Activated naive CD8-positive, alpha-beta T cell treated with anti-CD3 and anti-CD28 coated beads, Interleukin-2, amount 50 U/mL, for 24 hours (primary cell): ENCODE measurements around the gene KLHDC7B.

Experiments used
- ATAC-seq: fragments of 150-1000 bp; cut with Tn5 transposase; one replicate; pipeline ENCODE4 v1.10.0; 2021
- DNase-seq: peaks from one replicate; pipeline ENCODE4 v3.0.0; 2021
- H3K27ac Mint-ChIP-seq: one replicate; pipeline ENCODE4 v1.8.0; 2021; ENCODE audit warnings: mild to moderate bottlenecking, mixed read lengths
- H3K27me3 Mint-ChIP-seq: one replicate; pipeline ENCODE4 v1.8.0; 2021; ENCODE audit warnings: mixed read lengths
- H3K36me3 Mint-ChIP-seq: one replicate; pipeline ENCODE4 v1.8.0; 2021; ENCODE audit warnings: low read depth, mixed read lengths
- H3K4me1 Mint-ChIP-seq: one replicate; pipeline ENCODE4 v1.8.0; 2021; ENCODE audit warnings: mixed read lengths
- H3K4me3 Mint-ChIP-seq: one replicate; pipeline ENCODE4 v1.8.0; 2021; ENCODE audit warnings: mild to moderate bottlenecking, moderate library complexity, mixed read lengths
- H3K9me3 Mint-ChIP-seq: one replicate; pipeline ENCODE4 v1.8.0; 2021; ENCODE audit warnings: mixed read lengths

KLHDC7B gene

DNA sequence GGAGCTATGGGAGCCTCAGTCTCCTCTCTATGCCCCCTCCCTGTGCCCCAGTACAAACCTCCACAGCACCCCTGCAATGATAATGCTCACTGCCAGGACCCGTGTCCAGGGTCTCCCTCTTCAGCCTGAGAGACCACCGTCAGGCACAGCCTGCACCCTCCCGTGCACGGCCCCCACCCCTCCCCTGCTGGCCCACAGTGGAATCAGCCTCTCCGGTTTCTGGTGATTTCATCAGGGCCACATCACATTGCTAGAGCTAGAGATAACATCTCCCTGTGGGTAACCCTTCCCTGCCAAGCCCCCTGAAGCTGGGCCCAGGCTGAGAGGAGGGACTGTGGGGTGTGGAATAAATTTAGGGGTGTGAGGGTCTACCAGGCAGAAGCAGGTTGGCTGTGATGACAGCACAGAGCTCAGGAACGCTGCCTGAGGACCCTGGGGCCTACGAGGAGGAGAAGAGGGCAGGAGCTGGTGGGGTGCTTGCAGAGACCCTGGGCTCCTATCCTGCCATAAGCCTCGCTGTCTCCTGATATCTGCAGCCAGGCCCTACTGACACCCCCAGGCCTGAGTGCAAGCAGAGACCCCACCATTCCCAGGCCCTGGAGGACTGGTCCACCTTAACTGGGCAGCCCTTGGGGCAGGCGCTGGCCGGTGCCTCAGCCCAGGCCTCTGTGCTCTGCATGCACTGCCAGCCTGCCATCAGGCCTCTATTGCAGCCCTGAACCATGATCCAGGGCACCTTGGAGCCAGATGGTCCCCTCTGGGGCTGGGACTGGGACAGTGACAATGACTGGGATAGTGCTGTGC lies at the start of gene KLHDC7B:
KLHDC7B (plus strand) TSS at position 378 of the 804 bp plus-strand sequence; CDS start at position 723, 345 bp downstream.
- DNase-seq (no peak), ATAC-seq (peak; percentile 15)
- peak within 1 kb of the TSS; percentile 55 for H3K4me3 Mint-ChIP-seq
- H3K27me3 Mint-ChIP-seq, result no peaks in the 10 kb centered on the region
- H3K9me3 Mint-ChIP-seq, result peaks cover 6% of the 10 kb centered on the region
- peak within 1 kb of the TSS; percentile 73 for H3K27ac Mint-ChIP-seq
- H3K4me1 Mint-ChIP-seq, result peaks cover 61% of the 10 kb centered on the region
- H3K36me3 Mint-ChIP-seq, result peaks cover 8% of the 10 kb centered on the region

DNA sequence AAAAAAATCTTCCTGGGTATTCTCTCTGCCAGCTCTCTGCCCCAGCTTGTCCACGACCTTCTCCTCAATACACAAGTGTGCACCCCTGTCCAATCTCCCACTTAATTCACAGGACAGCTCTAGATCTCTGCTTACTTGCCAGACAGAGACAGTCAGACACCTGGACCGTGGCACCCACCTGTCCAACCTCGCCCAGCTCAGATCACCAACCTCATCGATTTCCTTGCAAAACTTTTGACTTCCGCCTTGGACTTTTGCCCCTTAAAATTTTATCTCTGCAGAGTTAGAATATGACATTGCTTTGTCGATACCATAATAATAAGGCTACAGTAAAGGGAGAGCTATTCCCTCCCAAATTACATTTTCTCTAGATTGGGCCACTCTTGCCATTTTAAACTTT lies 48.6 kb upstream of the KLHDC7B start:
- Mint-ChIP-seq H3K4me3 (no peak overlapping the region), H3K4me1 (no peaks in the 10 kb centered on the region), H3K36me3 (no peaks in the 10 kb centered on the region), H3K27ac (no peak overlapping the region), H3K27me3 (no peaks in the 10 kb centered on the region), H3K9me3 (no peaks in the 10 kb centered on the region)
- DNase-seq (no peak), ATAC-seq (no peak)

DNA sequence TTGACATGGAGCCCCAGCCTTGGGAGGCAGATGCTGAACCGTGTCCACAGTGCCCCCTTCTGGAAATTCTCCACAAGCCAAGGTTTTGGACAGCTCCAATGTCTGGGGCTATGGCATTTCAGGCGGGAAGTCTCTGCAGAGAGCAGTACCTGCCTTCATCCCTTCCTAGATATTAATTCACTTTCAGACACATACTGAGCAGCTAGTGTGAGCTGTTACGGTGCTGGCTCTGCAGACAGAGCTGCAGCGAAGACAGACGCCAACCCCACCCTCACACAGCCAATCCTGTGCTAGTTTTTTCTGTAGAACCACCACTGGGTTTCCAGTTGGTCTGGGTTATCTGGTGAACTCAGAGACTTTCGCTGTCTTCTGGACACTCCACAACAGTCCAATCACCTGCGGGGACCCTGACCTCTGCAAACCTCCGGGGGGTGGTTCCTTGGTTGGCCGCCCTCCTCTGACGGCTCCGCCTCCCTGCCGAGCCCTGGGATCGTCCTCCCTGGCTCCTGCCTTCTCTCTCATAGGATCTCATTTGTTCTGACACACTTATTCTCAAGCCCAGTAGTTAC lies 47.3 kb upstream of the KLHDC7B start:
- no peaks in the 10 kb centered on the region for H3K4me1 Mint-ChIP-seq
- no peaks in the 10 kb centered on the region for H3K27me3 Mint-ChIP-seq
- H3K36me3 Mint-ChIP-seq, result no peaks in the 10 kb centered on the region
- ATAC-seq (peak; percentile 90), DNase-seq (peak; percentile 72)
- H3K4me3 Mint-ChIP-seq, result no peak overlapping the region
- no peak overlapping the region for H3K27ac Mint-ChIP-seq
- no peaks in the 10 kb centered on the region for H3K9me3 Mint-ChIP-seq

DNA sequence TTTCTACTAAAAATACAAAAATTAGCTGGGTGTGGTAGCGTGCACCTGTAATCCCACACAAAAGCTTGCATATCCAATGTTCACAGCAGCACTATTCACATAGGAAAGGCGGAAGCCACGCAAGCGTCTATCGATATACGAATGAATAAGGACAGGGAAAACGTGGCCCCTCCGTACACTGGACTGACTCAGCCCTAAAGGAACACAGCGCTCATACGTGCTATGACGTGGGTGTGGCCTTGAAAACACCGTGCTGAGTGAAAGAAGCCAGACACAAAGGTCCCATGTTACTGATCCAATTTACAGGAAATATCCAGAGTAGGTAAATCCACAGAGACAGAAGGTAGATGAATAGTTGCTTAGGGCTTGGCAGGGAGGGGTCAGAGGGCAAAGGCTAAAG lies 45.2 kb upstream of the KLHDC7B start:
- Mint-ChIP-seq H3K27ac (no peak overlapping the region), H3K4me3 (no peak overlapping the region), H3K36me3 (no peaks in the 10 kb centered on the region), H3K4me1 (no peaks in the 10 kb centered on the region), H3K9me3 (no peaks in the 10 kb centered on the region), H3K27me3 (no peaks in the 10 kb centered on the region)
- DNase-seq, result no peak
- ATAC-seq, result no peak

DNA sequence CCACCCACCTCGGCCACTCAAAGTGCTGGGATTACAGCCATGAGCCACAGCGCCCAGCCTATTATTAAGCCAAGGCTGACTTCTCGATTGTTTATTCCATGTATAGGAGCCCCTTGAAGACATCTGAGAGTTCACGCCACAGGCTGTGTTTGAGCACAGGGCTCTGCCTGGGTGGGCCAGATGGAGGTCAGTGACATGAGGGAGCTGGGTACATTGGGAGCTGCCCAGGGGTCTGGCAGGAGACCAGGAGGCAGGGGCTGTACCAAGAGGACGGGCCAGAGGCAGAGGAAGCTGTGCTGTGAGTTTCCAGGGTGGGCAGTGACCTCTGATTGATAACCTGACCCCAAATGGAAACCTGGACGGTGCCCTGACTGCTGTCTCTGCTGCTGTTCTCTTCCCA lies 43.6 kb upstream of the KLHDC7B start:
- no peak for ATAC-seq
- H3K9me3 Mint-ChIP-seq, result no peaks in the 10 kb centered on the region
- H3K27me3 Mint-ChIP-seq, result no peaks in the 10 kb centered on the region
- H3K4me1 Mint-ChIP-seq, result peaks cover 2% of the 10 kb centered on the region
- H3K4me3 Mint-ChIP-seq, result no peak overlapping the region
- H3K27ac Mint-ChIP-seq, result no peak overlapping the region
- no peaks in the 10 kb centered on the region for H3K36me3 Mint-ChIP-seq
- DNase-seq, result no peak

DNA sequence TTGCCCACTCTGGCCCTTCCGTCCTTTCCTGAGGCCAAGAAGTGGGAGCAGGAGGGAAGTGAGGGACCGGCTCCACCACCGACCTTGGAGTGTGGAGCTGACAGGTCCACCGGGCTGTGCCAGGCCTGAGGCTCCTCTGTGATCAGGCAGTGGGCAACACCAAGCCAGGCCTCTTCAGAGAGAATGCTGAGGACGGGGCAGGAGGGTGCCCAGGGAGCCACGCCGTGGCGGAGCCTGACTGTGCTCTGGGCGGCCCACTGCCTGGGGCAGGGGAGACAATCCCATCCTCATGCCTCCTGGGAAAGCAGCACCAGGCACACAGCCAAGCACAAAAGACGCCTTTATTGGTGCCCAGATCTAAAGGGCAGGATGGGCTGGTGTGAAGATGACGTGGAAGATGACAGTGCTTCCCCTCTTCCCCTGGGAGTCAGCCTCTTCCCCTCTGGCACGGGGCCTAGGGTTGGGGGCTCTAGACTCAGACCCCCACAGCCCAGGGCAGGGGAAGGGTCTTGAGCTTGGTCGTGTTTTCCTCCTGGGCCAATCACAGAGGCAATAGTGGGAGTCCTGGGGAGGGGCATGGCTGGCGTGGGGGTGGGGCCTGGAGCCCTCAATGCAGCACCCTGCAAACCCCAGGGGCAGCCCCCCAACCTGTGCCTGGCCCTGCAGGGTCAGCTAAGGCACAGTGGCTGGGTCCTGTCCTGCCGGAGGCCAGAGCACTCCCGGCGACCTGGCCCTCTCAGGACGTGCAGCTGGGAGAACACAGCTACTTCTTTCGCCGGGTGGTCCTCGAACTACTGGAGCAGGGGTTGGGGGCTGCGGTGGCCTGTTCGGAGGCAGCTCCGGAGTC lies 42.8 kb upstream of the KLHDC7B start:
- no peak overlapping the region for H3K27ac Mint-ChIP-seq
- no peaks in the 10 kb centered on the region for H3K27me3 Mint-ChIP-seq
- DNase-seq (no peak), ATAC-seq (no peak)
- no peaks in the 10 kb centered on the region for H3K9me3 Mint-ChIP-seq
- no peaks in the 10 kb centered on the region for H3K36me3 Mint-ChIP-seq
- peaks cover 2% of the 10 kb centered on the region for H3K4me1 Mint-ChIP-seq
- H3K4me3 Mint-ChIP-seq, result no peak overlapping the region

DNA sequence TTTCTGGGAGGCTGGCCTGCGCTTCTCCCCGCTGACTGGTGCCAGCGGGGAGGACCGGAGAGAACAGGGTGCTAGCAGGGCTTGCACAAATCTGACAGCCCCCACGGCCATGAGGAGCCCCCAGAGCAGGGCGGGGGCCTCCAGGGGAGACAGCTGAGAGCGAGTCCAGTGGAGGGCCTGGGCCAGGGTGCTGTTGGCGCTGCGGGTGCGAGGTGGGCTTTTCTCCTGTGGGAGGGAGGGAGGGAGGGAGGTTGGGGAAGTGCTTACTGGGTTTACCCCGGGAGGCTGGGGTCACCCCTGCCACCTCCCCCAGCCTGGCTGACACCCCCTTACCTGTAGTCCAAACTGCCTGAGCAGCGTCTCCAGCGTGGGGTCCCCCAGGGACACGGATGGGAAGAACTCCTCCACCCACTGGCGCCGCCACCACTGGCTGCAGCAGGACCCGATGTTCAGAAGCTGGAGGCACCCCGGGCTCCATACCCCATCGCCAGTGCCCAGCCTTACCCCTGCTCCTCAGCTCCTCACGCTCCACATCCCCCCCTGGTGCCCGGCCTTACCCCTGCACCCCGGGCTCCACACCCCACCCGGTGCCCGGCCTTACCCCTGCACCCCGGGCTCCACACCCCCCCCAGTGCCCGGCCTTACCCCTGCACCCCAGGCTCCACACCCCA lies 42.1 kb upstream of the KLHDC7B start:
- Mint-ChIP-seq H3K36me3 (no peaks in the 10 kb centered on the region), H3K9me3 (no peaks in the 10 kb centered on the region), H3K27me3 (no peaks in the 10 kb centered on the region), H3K4me3 (no peak overlapping the region), H3K4me1 (peaks cover 2% of the 10 kb centered on the region), H3K27ac (no peak overlapping the region)
- DNase-seq (peak; percentile 48), ATAC-seq (no peak)

DNA sequence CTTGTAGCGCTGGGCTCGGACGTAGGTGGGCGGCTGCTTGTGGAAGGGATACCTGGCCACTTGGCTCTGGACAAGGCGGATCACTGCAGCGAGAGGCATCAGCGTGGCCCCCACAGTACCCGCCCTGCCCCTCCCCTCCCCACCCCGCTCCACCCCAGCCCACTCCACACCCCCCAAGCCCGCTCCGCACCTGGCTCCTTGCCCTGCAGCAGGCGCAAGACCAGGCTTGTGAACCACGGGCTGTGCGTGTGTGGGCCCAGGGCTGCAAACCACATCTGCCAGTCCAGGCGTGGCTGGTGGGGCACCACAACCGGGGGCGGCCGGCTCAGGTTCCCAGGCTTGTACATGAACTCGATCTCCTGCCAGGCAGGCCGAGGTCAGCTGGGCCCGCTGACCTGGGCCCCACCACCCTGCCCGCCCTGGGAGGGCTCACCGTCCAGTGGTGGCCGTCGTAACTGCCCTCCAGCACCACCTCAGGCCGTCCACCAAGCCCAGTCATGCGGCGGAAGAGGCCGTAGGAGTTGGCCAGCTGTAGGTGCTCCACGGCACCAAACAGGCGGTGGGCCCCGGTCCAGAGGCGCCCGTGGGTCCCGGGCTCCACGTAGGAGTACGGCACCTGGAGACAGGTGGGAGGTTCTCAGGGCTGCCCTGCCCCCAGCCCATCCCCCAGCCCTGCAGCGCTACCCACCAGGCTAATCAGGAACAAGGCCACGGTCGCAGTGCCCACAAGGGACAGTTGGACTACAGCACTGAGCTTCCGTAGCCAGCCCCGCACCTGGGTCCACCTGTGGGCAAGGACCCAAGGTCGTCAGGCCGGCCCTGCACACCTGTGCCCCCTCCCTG lies 41.1 kb upstream of the KLHDC7B start:
- Mint-ChIP-seq H3K4me3 (no peak overlapping the region), H3K36me3 (peaks cover 6% of the 10 kb centered on the region), H3K4me1 (peaks cover 12% of the 10 kb centered on the region), H3K27me3 (no peaks in the 10 kb centered on the region), H3K27ac (no peak overlapping the region), H3K9me3 (no peaks in the 10 kb centered on the region)
- DNase-seq, result no peak
- no peak for ATAC-seq

DNA sequence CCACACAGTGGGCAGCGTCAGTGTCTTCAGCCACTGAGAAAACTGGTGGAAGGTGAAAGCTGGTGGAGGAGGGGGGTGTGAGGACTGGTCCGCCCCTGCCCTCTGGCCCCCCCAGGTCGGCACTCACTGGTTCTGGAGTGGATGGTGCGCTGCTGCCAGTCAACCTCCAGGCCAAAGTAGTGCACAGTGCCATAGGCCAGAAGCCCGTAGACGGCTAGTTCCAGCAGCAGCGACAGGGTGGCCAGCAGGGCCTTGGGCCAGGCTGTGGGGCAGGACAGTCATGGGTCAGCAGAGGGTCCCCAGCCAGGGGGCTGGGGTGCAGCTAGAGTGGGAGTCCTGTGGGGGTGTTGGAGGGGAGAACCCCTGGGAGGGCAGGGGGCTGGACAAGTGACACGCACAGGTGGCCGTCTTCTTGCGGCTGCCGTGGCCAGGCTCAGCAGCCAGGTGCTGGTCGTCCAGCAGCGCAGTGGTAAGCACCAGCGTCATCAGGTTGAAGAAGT lies 40.4 kb upstream of the KLHDC7B start:
- Mint-ChIP-seq H3K27ac (no peak overlapping the region), H3K9me3 (no peaks in the 10 kb centered on the region)
- ATAC-seq, result no peak

DNA sequence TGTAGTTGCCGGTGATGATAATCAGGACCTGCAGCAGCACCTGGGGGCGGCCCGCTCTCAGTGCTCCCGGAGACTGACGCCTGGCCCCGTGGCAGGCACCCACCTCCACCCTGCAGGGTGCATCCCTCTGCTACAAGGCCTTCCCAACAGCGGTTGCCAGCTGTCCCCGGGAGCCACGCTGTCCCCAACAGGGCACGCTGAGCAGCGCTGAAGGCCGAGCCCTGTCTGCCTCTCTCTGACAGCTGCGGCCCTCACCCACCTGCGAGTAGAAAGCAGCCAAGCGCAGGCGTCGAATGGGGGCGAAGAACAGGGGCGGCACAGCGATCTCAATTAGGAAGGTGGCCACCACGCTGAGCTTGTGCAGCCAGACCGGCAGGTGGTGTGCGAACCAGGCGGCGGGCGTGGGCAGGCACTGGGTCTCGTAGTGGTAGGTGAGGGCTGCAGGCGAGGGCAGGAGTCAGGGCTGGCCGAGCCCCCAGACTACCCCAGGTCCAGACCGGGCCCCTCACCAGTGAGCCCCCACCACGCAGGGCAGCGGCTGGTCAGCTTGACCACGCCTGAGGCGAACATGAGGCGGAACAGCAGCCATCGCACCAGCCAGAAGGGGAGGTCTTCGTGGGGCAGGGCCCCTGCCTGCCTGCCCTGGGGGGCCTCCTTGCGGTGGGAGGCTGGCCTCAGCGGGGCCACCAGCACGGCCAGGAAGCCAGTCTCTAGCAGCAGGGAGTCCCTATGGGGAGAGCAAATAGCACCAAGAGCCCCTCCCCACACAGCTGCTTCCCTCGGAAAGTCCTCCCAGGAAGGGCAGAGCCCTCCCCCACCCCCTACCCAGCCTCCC lies 39.7 kb upstream of the KLHDC7B start:
- peaks cover 16% of the 10 kb centered on the region for H3K4me1 Mint-ChIP-seq
- H3K27me3 Mint-ChIP-seq, result no peaks in the 10 kb centered on the region
- ATAC-seq (no peak), DNase-seq (no peak)
- H3K36me3 Mint-ChIP-seq, result peaks cover 6% of the 10 kb centered on the region
- peak overlapping the region; percentile 93 for H3K4me3 Mint-ChIP-seq
- H3K27ac Mint-ChIP-seq, result no peak overlapping the region
- H3K9me3 Mint-ChIP-seq, result no peaks in the 10 kb centered on the region

More for the DNA sequence above, 40.4 kb upstream of the KLHDC7B start:
- Mint-ChIP-seq H3K4me1 (peaks cover 15% of the 10 kb centered on the region), H3K27me3 (no peaks in the 10 kb centered on the region), H3K36me3 (peaks cover 6% of the 10 kb centered on the region), H3K4me3 (no peak overlapping the region)
- no peak for DNase-seq

DNA sequence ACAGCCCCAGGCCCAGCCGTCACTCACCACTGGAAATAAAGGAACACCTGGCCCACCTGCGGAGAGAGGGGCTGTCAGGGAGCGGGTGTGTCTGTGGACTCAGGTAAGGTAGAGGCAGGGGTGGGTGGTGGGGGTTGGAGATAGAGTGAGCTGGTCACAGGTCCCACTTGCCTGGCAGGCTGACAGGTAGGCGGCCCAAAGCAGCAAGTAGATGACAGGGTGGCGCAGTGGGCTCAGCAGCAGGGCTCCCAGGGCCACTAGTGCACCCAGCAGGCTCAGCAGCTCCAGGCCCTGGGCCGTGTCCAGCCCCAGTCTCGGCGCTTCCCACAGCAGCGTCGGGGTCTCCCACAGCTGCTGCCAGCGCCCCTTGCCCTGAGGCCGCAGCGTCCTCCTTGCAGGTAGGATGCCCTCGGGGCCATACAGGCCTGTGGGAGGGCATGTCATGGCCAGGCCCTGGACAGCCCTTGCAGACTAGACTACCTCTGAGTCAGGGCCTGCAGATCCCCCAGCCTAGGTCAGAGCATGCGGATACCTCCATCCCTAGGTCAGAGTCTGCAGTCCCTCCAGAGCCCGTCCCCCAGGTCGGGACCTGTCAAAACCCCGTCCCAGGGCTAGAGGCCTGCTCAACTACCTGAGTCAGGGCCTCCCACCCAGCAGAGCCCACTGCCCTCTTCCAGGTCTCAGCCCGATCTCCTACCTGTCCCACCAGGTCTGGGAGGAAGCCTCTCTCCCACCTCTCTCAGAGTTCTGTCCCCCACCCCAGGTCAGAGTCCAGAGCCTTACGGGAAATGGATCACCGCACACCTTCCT lies 38.9 kb upstream of the KLHDC7B start:
- Mint-ChIP-seq H3K9me3 (no peaks in the 10 kb centered on the region), H3K27me3 (no peaks in the 10 kb centered on the region), H3K4me3 (peak overlapping the region; percentile 93), H3K36me3 (peaks cover 6% of the 10 kb centered on the region), H3K27ac (peak overlapping the region; percentile 84), H3K4me1 (peaks cover 16% of the 10 kb centered on the region)
- peak; percentile 23 for DNase-seq
- ATAC-seq, result no peak

DNA sequence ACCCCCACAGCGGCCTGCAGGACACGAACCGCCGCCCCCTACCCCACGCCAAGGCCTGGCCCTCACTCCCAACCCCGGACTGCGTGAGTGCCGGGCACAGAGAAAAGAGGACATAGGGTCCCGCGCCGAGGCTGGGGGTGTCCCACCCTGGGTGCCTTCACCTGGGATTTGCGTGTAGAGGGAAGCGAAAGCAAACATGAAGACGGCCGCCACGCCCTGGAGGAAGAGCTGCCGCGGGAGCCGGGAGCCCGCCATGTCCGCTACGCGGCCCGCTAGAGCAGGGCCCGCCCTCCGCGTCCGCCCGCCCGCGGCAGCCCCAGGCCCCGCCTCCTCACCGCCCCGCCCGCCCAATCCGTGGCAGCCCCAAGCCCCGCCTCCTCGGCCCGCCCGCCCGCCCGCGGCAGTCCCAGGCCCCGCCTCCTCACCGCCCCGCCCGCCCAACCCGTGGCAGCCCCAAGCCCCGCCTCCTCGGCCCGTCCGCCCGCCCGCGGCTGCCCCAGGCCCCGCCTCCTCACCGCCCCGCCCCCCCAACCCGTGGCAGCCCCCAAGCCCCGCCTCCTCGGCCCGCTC lies 38.2 kb upstream of the KLHDC7B start, which contains the start of gene LMF2:
LMF2 (minus strand) TSS at position 282 of the 570 bp plus-strand sequence; CDS start at position 255, 27 bp downstream.
- DNase-seq, result peak; percentile 94
- Mint-ChIP-seq H3K27me3 (no peaks in the 10 kb centered on the region), H3K36me3 (peaks cover 10% of the 10 kb centered on the region), H3K4me3 (peak within 1 kb of the TSS; percentile 93), H3K9me3 (no peaks in the 10 kb centered on the region), H3K4me1 (peaks cover 23% of the 10 kb centered on the region), H3K27ac (peak within 1 kb of the TSS; percentile 87)
- ATAC-seq, result peak; percentile 74
